Ishikawa (cell line): Measurements from ENCODE around the gene APOBEC3F.

Experiments
- EP300 ChIP-seq: IDR thresholded peaks from 2 replicates; pipeline ENCODE4 v1.6.1; 2012; ENCODE audit warnings: borderline replicate concordance
- FOXM1 ChIP-seq: IDR thresholded peaks from 2 replicates; pipeline ENCODE4 v1.6.1; 2012; ENCODE audit warnings: low read depth, borderline replicate concordance
- MAX ChIP-seq: IDR thresholded peaks from 2 replicates; pipeline ENCODE4 v1.6.1; 2012
- NFIC ChIP-seq: IDR thresholded peaks from 2 replicates; pipeline ENCODE4 v1.6.1; 2012
- RAD21 ChIP-seq: IDR thresholded peaks from 2 replicates; pipeline ENCODE4 v1.6.1; 2012; ENCODE audit warnings: low read depth
- REST ChIP-seq: IDR thresholded peaks from 2 replicates; pipeline ENCODE4 v1.6.1; 2012; ENCODE audit warnings: low read depth, mild to moderate bottlenecking
- TAF1 ChIP-seq: IDR thresholded peaks from 2 replicates; pipeline ENCODE4 v1.6.1; 2012; ENCODE audit warnings: low read depth, mild to moderate bottlenecking
- YY1 ChIP-seq: IDR thresholded peaks from 2 replicates; pipeline ENCODE4 v1.6.1; 2012; ENCODE audit warnings: low read depth
- ZBTB7A ChIP-seq: IDR thresholded peaks from 2 replicates; pipeline ENCODE4 v1.6.1; 2012; ENCODE audit warnings: low read depth

GRCh38 chr22:39030705-39031104 lies 10.0 kb upstream of the APOBEC3F start:
- no peak for TF ChIP-seq YY1
- no peak for TF ChIP-seq RAD21
- no peak for TF ChIP-seq EP300
- TF ChIP-seq FOXM1: no peak
- TF ChIP-seq ZBTB7A: no peak
- TF ChIP-seq MAX: no peak
- no peak for TF ChIP-seq REST
- no peak for TF ChIP-seq TAF1
- no peak for TF ChIP-seq NFIC
